Measurements from ENCODE around the gene SCAF11.

DNA sequence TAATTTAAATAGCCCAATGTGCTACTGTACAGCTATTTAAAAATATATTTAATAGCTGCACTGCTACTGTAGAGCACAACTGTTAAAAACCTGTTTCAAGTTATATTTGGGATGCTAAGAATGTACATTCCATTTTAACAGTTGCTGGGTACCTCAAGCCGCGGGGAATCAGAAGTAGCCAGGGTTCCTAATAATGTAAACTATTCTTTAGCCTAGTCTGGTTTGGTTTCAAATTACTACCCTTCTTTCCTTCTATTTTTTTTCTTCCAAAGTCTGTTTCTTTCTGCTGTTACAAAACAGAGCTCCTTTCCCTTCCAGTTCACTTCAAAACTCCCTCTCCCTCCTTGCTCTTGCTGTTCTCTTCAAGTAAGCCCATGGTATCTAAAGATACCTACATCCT is 21.3 kb downstream of the SCAF11 start:
- TF ChIP-seq RAD21 (IDR thresholded peaks at IDR 0.05; ENCODE audit: insufficient read depth, low read depth, low read length): no peak
- no peak for TF ChIP-seq ZZZ3 (IDR thresholded peaks at IDR 0.05; ENCODE audit: control insufficient read depth, insufficient read length, low read depth)
- no peak for TF ChIP-seq GABPA (IDR thresholded peaks at IDR 0.05; ENCODE audit: low read depth)
- no peak for TF ChIP-seq EZH2 (IDR thresholded peaks at IDR 0.05; ENCODE audit: borderline replicate concordance, control insufficient read depth, low read depth, low read length)
- TF ChIP-seq NFYA (IDR thresholded peaks at IDR 0.05; ENCODE audit: borderline replicate concordance, low read depth, low read length): no peak
- no peak for TF ChIP-seq CTCF (IDR thresholded peaks at IDR 0.05 in 2 of 3, conservative IDR thresholded peaks at IDR 0.05 in 1 of 3; ENCODE audit: control insufficient read depth in 2 of 3, extremely low read depth in 1 of 3, insufficient read depth in 1 of 3, low read depth in 3 of 3, low read length in 3 of 3)
- no peak for TF ChIP-seq CUX1 (IDR thresholded peaks at IDR 0.05; ENCODE audit: insufficient replicate concordance, low read depth, low read length)
- no peak for TF ChIP-seq NRF1 (conservative IDR thresholded peaks at IDR 0.05; ENCODE audit: low read depth, low read length)
- TF ChIP-seq BHLHE40 (IDR thresholded peaks at IDR 0.05; ENCODE audit: borderline replicate concordance in 1 of 2, low read depth in 2 of 2, low read length in 1 of 2): no peak
- no peak for TF ChIP-seq YY1 (IDR thresholded peaks at IDR 0.05; ENCODE audit: low read depth, low read length)
- TF ChIP-seq WRNIP1 (IDR thresholded peaks at IDR 0.05; ENCODE audit: borderline replicate concordance, low read depth, low read length): no peak
- no peak for TF ChIP-seq HDAC2 (IDR thresholded peaks at IDR 0.05)
- TF ChIP-seq IKZF2 (IDR thresholded peaks at IDR 0.05): no peak
